ENCODE results near the gene PCDHA5. TPM values are rescaled to one million over a fixed set of nuclear protein-coding genes. Genes with fewer than 3 reads are reported as not detected.
"Not testable (repeated sequence)": the region's sequence is repeated elsewhere in the genome, so short reads cannot be mapped to it uniquely, and the experiment has no call there.

Gene PCDHA5
- total and polyA plus RNA-seq, 2 donors (not counting 1 experiment from before 2014, with no cell fraction given), result not detected

DNA sequence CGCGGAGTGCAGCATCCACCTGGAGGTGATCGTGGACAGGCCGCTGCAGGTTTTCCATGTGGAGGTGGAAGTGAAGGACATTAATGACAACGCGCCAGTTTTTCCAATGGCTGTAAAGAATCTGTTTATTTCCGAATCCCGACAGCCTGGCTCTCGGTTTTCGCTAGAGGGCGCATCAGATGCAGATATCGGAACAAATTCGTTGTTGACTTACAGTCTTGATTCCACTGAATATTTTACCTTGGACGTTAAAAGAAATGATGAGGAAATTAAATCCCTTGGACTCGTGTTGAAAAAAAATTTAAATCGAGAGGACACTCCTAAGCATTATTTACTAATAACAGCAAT is 19.9 kb upstream of the PCDHA5 start:
- 35% methylated on average over 13 of the region's 16 CpGs for WGBS (ENCODE audit: insufficient coverage)
- no peak overlapping the region for H2AFZ ChIP-seq (ENCODE audit: insufficient read depth, low read depth, low read length, poor library complexity, severe bottlenecking)
- POLR2A ChIA-PET, result no interaction called here
- no peak for ATAC-seq (ENCODE audit: low read depth)
- H3K36me3 ChIP-seq (replicated peaks in 1 of 2; ENCODE audit: control extremely low read depth in 1 of 2, control insufficient read depth in 1 of 2, extremely low read depth in 1 of 2, insufficient read depth in 2 of 2, low read length in 1 of 2), result no peaks in the 10 kb centered on the region
- H3K4me2 ChIP-seq (replicated peaks; ENCODE audit: low read depth, low read length, poor library complexity, severe bottlenecking), result no peak overlapping the region
- intact Hi-C loops (cut with micrococcal nuclease), result no loop called here
- no peak overlapping the region for H3K9ac ChIP-seq (ENCODE audit: low read length)
- no peak for DNase-seq
- Mint-ChIP-seq H3K4me3 (no peak overlapping the region), H3K27me3 (peaks cover 9% of the 10 kb centered on the region), H3K27ac (no peak overlapping the region), H3K9me3 (ENCODE audit: insufficient read depth) (peaks cover 8% of the 10 kb centered on the region), H3K4me1 (no peaks in the 10 kb centered on the region)
- H3K27ac ChIP-seq (ENCODE audit: low read length in 2 of 2), result no peak overlapping the region
- no peaks in the 10 kb centered on the region for H4K20me1 ChIP-seq (ENCODE audit: control insufficient read depth, insufficient read depth, low read length, poor library complexity, severe bottlenecking)
- no peaks in the 10 kb centered on the region for H3K4me1 ChIP-seq (ENCODE audit: control insufficient read depth in 2 of 2, insufficient read depth in 2 of 2, low read length in 2 of 2)
- no peaks in the 10 kb centered on the region for H3K79me2 ChIP-seq (ENCODE audit: control insufficient read depth, insufficient read depth, low read length)
- TF ChIP-seq, protein P1, sequence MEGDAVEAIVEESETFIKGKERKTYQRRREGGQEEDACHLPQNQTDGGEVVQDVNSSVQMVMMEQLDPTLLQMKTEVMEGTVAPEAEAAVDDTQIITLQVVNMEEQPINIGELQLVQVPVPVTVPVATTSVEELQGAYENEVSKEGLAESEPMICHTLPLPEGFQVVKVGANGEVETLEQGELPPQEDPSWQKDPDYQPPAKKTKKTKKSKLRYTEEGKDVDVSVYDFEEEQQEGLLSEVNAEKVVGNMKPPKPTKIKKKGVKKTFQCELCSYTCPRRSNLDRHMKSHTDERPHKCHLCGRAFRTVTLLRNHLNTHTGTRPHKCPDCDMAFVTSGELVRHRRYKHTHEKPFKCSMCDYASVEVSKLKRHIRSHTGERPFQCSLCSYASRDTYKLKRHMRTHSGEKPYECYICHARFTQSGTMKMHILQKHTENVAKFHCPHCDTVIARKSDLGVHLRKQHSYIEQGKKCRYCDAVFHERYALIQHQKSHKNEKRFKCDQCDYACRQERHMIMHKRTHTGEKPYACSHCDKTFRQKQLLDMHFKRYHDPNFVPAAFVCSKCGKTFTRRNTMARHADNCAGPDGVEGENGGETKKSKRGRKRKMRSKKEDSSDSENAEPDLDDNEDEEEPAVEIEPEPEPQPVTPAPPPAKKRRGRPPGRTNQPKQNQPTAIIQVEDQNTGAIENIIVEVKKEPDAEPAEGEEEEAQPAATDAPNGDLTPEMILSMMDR (IDR thresholded peaks at IDR 0.05), result no peak
- TF ChIP-seq EZH2 (IDR thresholded peaks at IDR 0.05; ENCODE audit: borderline replicate concordance, insufficient read depth, low read depth, low read length, poor library complexity, severe bottlenecking), result no peak
- H3K27me3 ChIP-seq (replicated peaks in 1 of 4; ENCODE audit: control extremely low read depth in 1 of 4, control insufficient read depth in 3 of 4, insufficient read depth in 4 of 4, low read length in 3 of 4), result peaks cover 0 to 13% (median 4%) of the 10 kb centered on the region in 4 experiments
- no peak overlapping the region for H3K4me3 ChIP-seq (ENCODE audit: control extremely low read depth in 1 of 5, extremely low read depth in 1 of 5, insufficient read depth in 1 of 5, low read depth in 2 of 5, low read length in 4 of 5)
- peaks cover 0 to 36% (median 30%) of the 10 kb centered on the region in 3 donors for H3K9me3 ChIP-seq (ENCODE audit: control extremely low read depth in 1 of 3, control insufficient read depth in 2 of 3, insufficient read depth in 1 of 3, low read length in 2 of 3)
- CTCF ChIA-PET, result no interaction called here

- CTCF ChIA-PET; H3K27ac Mint-ChIP-seq; H2AFZ ChIP-seq (ENCODE audit: insufficient read depth, low read depth, low read length, poor library complexity, severe bottlenecking); H3K9ac ChIP-seq (ENCODE audit: low read length); POLR2A ChIA-PET; H3K4me3 ChIP-seq (ENCODE audit: control extremely low read depth in 1 of 5, extremely low read depth in 1 of 5, insufficient read depth in 1 of 5, low read depth in 2 of 5, low read length in 4 of 5); H3K9me3 Mint-ChIP-seq (ENCODE audit: insufficient read depth); DNase-seq; H3K4me2 ChIP-seq (replicated peaks; ENCODE audit: low read depth, low read length, poor library complexity, severe bottlenecking); H3K27ac ChIP-seq (ENCODE audit: low read length in 2 of 2); H3K36me3 ChIP-seq (replicated peaks in 1 of 2; ENCODE audit: control extremely low read depth in 1 of 2, control insufficient read depth in 1 of 2, extremely low read depth in 1 of 2, insufficient read depth in 2 of 2, low read length in 1 of 2); ATAC-seq (ENCODE audit: low read depth); H3K79me2 ChIP-seq (ENCODE audit: control insufficient read depth, insufficient read depth, low read length); H3K4me3 Mint-ChIP-seq; H3K4me1 ChIP-seq (ENCODE audit: control insufficient read depth in 2 of 2, insufficient read depth in 2 of 2, low read length in 2 of 2); H4K20me1 ChIP-seq (ENCODE audit: control insufficient read depth, insufficient read depth, low read length, poor library complexity, severe bottlenecking); H3K4me1 Mint-ChIP-seq; intact Hi-C loops (cut with micrococcal nuclease): not testable (repeated sequence)
- H3K27me3 Mint-ChIP-seq, result peaks cover 14% of the 10 kb centered on the region
- H3K9me3 ChIP-seq (ENCODE audit: control extremely low read depth in 1 of 3, control insufficient read depth in 2 of 3, insufficient read depth in 1 of 3, low read length in 2 of 3), result peaks cover 0 to 33% (median 29%) of the 10 kb centered on the region in 3 donors
- 66% methylated on average over 45 of the region's 45 CpGs for WGBS (ENCODE audit: insufficient coverage)
- H3K27me3 ChIP-seq (replicated peaks in 1 of 4; ENCODE audit: control extremely low read depth in 1 of 4, control insufficient read depth in 3 of 4, insufficient read depth in 4 of 4, low read length in 3 of 4), result peaks cover 0 to 13% (median 6%) of the 10 kb centered on the region in 4 experiments
Observed at GRCh38 chr5:140802381-140802780, 19.0 kb upstream of the PCDHA5 start.
